Stimulated activated CD8-positive, alpha-beta memory T cell treated with anti-CD3 and anti-CD28 coated beads, Interleukin-15, amount 100 ng/mL, for 48 hours (primary cell): ENCODE measurements around the gene ADAMTS19.
"Not testable (repeated sequence)": the region's sequence is repeated elsewhere in the genome, so short reads cannot be mapped to it uniquely, and the experiment has no call there.

ENCODE experiments used
- DNase-seq, 2 donors: peaks; one replicate each; pipeline ENCODE4 v3.0.0-alpha.2; 2020; ENCODE audit warnings: low read depth in 2 of 2

ADAMTS19 gene

DNA sequence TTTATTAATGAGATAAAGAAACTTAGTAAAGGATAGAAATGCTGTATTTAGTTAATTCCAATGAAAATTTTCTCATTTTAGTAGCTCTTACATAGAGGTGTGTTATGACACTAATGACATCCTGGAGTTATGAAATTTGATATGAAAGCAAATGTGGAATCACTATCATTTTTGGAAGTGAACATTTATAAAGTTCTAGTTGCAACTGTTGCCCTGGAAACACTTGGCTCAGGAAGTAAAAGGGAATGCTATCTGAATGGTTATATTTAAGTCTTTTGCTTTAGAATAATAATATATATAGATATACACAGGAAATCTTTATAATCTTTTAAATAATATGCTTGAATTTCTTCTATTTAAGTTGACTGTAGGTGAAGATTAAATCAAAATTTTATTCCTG is 16.7 kb downstream of the ADAMTS19 start:
- DNase-seq: no peak

DNA sequence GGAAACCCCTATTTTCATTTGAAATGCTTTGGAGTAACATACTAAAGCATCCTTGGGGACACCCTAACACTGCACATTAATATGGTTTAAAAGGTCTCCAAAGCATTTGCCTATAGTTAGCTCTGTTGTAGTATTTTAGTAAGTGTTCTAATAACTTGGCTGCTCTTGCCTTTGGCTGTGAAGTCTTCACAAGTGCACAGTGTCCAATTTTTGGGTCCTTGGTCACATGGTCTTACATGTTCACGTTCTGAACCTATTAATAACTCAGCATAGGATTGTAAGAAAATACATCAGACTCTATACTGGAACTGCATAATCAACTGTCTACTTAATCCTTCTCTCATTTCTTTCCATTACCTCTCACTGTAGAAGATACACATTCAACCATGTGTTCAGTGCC is 17.4 kb downstream of the ADAMTS19 start:
- no peak for DNase-seq

DNA sequence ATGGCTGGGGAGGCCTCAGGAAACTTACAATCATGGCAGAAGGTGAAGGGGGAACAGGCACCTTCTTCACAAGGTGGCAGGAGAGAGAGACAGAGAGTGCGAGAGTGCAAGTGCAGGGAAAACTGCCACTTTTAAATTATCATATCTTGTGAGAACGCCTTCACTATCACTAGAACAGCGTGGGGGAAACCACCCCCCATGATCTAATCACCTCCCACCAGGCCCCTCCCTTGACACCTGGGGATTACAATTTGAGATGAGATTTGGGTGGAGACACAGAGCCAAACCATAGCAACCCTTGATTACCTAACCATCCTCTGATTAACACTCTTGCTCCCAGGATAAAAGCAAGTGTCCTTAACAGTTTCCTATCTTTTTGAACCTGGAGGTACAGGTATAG is 21.1 kb downstream of the ADAMTS19 start:
- DNase-seq: no peak

DNA sequence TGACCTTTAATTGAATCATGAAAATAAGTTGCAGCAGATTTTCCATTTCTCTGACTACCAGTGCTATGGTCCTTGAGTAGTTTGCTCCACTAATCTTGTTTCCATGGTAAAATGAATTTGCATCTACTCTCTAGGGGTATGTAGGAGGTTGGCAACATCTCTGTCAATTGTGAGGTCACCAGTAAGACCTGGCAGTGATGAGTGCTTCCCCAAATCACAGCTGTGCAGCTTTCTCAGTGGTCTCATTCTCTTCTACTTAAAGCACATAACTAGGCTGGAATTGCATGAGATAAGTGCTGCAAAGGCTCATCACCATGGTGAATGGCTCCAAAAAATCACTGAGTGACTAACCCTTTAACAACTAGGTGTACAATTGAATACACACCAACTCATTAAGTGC is 36.3 kb downstream of the ADAMTS19 start:
- DNase-seq: no peak

DNA sequence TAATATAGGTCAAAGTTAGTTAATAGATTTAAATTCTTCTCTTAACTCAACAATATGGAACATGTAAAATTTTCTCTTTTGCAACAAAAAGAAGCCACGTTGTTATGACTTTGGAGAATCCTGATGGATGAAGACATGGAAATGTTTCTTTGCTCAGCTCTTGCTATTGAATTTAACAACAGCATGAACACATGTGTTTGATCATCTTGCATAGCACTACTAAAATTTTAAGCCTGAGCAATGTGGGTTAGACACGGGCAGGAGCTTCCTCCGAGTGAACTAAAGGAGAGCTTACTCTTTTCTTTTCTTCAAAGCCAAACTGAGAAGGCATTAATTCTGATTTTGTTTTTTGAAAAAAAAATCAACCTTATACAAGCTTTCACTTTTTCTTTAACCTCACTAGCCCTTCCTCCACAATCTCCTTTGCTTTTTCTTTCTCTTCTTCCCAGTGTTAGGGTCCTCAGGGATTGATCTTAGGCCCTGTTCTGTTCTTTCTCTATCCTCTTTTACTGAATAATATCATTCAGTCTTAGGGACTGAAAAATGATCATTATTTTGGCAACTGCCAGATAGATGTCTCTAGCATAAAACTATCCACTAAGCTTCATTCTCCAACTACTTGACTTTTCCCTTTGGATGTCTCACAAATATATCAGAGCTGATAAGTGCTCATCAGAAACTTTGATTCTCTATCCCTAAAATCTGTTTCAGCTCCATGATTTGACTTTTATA is 36.9 kb downstream of the ADAMTS19 start:
- DNase-seq: no peak

DNA sequence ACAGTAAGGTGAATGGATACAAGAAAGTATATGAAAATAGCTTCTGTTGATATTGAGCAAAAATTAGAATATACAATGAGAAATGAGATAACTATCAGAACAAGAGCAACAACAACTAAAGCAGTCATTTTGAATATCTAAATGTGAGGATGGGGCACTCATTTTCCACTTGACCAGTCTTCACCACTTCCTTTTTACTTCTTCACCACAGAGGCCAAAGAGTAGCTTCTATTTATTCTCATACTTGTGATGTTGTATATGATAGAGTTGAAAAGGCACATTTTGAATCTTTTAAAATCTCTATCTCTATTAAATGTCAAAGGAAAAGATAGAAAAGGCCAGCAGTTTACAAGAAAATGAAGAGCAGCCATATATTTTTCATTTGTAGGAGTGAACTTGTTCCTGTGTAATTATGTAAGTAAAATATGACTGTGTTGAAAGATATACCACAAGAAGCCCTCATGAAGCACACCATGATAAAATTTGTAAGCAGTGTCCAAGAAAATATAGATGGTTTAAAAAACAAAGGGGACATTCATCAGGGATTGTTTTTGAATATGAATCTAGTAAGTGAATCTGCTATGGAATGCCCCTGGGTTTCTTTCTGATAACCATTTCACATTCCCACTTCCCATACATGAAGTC is 39.2 kb downstream of the ADAMTS19 start:
- DNase-seq: no peak

DNA sequence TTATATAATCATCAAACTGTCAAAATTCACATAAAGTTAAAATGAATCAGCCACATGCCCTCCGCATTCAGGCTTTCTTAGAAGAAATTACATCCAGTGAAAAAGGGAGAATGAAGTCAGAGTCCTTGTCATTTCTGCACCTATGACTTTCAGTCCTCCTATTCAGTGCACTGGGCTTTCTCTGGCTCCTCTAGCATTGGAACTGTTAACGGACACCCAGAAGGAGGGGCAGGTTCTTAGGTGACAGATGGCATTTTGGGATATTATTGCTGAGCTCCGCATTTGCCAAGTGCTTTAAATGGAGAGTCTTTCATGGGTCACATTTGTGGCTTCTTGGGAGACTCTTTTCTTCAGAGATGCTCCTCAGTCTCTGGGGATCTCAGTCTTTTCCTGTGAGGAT is 40.0 kb downstream of the ADAMTS19 start:
- DNase-seq: no peak

DNA sequence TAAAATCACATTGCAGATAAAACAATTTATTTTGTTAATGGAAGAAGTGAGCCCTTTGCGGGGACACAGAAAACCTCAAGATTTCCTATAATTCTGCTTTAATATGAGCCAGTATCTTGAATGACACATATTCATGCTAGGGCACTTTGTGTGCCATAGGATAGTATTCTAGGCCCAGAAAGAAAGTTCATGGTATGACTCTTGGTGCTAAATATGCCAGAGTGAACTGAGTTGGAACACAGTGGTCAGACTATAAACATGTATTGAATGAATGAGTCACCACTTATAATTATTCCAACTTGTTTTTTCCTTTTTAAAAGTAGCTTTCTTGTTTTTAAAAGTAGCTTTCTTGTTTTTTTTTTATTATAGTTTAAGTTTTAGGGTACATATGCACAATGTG is 46.0 kb downstream of the ADAMTS19 start:
- no peak for DNase-seq

DNA sequence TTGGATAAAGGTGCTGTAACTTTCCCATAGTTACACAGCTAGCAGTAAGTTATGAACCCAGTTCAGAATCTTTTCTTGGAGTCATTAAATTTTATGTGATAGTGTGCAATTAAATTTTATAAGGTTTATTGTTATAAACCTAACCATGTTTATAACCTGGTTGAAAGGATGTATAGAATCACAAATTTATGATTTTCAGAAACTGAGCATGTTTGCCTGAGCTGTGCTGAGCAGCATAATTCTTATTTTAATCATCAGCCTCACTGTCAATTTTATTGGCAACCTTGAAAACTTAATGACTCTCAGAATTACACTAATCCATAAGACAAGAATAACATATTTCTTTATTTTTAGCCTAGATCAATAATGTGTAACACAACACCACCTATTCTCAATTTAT is 46.9 kb downstream of the ADAMTS19 start:
- no peak for DNase-seq

DNA sequence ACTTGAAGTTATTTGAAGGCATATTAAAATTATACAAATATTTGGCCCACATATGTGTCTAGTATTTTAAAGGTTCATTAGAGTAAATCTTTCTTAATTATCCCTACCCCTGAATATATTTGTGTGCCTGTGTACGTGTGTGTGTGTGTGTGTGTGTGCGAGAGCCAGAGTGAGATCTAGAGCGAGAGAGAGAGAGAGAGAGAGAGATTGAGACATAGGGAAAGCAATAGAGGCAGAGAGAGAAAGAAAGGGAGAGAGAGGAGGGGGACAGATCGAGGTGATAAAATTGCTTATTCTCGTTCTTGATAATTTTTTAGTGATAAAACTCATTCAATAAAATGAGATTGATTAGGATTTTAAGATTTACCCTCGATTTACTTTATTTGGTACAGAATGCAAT is 47.4 kb downstream of the ADAMTS19 start:
- DNase-seq: no peak

DNA sequence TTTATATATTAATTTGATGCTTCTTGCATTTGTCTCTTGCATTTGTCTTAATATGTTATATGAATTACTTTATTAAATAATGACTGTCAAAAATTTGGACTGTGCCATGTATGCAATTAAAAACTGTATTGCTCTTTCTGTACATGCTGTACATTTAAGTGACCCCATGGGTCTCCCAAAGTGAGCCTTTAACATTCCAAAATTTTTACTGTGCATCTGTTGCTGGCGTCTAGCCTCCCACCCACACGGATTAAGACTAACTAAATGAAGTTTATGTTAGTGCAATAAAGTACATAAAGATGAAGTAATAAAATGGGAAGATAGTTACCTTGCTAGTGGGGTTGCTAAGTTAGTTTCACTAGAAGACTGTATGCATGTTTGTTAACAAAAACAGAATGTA is 48.5 kb downstream of the ADAMTS19 start:
- DNase-seq: no peak

DNA sequence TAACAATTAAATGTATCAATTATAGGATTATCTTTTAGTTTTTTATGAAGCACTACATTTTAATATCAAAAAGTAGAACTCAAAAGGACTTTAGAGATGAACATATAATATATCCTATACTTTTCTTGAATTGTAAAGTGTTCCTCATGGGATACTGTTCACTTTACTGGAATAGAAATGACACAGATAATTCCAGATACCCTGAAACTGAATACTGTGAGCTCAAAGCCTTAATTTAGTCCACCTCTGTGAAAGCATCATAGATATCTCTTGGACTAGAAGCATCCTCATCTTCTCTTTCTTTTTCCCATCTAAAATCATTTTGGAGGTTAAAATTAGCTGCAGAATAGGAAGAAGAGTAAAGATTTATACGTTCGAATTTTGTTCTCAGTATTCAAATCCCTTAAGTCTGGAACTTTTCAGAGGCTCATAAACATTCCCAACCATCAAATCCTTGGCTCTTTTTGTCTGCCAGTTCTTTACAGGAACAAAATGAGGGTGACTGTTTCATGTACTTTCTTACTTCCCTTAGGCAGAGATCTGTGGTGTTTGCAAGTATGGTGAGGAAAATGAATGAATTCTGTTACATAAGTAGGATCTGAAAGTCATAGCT is 49.4 kb downstream of the ADAMTS19 start:
- DNase-seq: no peak

DNA sequence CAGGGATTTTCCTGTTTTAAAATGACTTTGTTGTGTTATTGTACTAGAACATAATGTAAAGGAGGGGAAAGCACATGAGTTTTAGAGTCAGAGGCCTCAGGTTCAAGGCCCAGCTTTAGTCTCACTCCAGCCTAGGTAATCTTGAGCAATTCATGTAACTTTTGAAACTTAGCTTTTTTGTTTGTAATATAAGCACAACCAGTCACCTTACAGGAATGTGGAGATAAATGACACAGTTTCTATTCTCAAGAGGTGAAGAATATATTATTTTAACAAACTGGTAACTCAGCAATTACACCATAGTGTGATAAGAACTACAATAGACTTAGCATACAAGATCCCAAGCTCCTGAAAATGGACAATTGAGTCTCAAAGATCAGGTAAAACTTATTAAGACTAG is 51.2 kb downstream of the ADAMTS19 start:
- DNase-seq: no peak

DNA sequence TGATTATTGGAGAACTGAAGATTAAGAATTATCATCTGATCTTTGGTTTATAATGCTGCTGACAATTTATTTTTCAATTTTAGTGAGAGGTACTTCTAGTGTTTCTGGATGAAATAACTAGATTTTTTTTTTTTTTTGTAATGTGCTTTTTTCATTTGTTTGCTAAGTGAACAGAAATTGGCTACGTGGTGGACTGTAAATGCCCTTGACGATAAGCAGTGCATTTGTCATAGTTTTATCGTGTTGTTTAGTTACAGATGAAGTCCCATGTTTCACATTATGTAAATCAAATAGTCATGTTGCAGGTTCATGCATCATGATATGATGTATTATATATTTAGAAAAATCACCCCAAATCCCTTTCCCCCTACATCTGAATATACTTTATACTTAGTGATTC is 81.0 kb downstream of the ADAMTS19 start:
- no peak for DNase-seq

DNA sequence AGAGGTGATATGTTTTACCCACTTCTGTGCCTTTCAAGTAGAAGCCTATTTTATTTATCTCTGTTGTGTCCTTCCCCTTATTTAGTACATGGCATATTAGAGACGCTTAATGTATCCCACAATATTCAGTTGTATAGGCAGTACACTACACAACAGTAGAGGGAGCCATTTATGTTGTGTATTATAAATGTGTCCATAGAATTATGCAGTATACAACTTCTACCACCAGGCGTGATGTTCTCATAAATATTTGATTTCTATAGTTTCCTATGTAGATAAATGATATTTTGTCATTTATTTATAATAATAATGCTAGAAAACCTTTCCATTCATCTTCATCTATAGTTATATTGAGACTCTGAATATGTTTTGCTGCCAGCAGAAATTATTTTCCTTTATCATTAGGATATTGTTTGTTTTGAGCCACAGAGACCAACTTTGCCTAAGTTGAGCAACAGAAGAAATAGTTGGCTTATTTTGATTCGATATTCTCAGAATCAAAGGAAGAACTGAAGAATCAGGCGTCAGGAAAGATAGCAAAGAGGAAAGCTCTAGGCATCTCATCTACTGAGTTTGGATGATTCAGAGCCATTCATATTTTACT is 81.7 kb downstream of the ADAMTS19 start:
- DNase-seq: no peak

DNA sequence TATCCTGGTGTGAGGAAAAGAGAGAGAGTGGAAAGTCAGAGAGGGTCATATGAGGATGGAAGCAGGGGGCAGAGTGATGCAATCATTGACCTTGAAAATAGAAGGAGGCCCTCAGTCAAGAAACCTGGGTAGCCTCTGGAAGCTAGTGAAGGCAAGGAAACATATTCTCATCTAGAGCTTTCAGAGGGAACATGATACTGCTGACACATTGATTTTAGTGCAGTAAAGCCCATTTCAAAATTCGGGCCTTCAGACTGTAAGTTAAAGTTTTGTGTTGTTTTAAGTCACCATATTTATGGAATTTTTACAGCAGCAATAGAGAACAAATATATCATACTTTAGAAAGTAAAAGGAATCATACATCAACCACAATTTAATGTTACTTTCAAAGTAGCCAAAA is 87.0 kb downstream of the ADAMTS19 start:
- DNase-seq: no peak

DNA sequence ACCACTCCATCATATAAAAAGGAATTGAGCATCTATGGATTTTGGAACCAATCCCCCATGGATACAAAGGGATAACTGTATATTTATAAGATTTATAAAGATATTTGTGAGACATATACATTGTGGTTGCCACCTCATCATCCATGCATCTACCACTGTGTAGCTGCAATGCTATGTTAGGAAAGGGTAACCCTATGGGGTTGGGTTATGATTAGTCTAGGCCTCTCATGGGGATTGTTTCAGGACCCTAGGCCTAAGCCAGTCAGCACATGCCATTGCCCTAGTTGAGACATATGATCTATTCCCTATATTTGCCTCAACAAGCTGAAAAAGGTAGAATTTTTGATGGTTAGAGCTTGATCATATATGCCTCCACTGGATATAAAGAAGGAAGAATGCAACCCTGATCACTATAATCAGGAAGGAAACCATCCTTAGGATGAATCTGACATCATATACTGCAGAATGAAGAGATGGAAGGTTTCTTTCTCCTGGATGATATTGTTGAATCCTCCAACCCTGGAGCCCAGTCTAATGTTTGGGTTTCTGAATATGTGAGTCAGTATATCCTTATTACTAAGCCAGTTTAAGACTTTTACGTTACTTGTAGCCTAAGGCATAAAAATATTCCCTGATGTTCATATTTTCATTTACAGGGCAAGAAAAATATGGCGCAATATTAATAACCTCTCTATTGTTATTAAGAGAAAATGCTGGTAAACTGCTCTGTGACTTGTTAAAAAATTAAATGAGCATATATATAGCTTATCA is 94.2 kb downstream of the ADAMTS19 start:
- DNase-seq: no peak

DNA sequence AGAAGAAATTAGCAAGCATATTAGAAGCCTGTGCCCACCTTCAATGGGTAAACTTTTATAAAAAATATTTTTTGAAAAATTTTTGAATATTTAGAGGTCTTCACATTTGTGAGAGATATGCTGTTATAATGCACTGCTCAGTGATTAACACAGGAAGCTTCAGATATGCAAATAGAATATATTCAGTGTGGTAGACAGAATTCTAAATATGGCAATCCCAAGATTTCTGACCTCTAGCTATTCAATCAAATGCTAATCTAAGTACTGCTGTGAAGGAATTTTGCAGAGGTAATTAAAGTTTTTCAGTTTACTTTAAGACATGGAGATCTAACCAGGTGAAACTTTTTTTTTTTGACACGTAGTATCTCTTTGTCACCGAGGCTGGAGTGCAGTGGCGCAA is 103.5 kb downstream of the ADAMTS19 start:
- no peak for DNase-seq

DNA sequence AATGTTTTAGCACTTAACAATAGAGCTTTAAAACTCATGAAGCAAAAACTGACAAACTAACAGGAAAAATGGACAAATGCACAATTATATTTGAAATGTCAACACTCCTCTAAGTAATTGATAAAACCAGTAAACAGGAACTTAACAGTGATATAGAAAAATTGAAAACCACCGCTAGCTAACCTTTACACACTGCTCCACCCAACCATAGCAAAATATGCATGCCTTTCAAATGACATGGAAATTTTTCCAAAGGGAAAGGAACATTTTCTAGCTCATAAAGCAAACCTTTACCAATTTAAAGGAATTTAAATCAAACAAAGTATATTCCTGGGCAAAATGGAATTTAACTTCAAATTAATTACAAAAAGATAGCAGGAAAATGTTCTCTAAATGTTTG is 109.2 kb downstream of the ADAMTS19 start:
- DNase-seq: no peak

DNA sequence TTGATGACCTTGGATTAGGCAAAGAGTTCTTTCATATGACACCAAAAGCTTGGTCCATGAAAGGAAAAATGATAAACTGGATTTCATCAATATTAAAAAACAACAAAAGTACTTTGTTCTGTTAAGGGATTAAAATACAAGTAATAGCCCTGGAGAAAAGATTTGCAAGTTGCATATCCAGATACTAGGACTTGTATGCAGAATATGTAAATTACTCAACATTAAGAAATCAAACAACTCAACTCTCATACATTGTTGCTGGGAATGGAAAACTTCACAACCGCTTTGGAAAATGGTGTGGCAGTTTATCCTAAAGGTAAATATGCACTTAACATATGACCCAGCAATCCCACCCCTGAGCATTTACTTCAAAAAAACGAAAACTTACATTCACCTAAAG is 112.0 kb downstream of the ADAMTS19 start:
- DNase-seq: no peak

DNA sequence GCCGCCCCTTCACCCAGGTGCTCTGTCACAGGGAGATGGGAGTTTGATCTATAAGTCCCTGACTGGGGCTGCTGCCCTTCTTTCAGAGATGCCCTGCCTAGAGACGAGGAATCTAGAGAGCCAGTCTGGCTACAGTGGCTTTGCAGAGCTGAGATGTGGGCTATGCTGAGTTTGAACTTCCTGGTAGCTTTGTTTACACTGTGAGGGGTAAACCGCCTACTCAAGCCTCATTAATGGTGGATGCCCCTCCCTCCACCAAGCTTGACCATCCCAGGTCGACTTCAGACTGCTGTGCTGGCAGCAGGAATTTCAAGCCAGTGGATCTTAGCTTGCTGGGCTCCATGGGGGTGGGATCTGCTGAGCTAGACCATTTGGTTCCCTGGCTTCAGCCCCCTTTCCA is 124.4 kb downstream of the ADAMTS19 start:
- DNase-seq: not testable (repeated sequence)

DNA sequence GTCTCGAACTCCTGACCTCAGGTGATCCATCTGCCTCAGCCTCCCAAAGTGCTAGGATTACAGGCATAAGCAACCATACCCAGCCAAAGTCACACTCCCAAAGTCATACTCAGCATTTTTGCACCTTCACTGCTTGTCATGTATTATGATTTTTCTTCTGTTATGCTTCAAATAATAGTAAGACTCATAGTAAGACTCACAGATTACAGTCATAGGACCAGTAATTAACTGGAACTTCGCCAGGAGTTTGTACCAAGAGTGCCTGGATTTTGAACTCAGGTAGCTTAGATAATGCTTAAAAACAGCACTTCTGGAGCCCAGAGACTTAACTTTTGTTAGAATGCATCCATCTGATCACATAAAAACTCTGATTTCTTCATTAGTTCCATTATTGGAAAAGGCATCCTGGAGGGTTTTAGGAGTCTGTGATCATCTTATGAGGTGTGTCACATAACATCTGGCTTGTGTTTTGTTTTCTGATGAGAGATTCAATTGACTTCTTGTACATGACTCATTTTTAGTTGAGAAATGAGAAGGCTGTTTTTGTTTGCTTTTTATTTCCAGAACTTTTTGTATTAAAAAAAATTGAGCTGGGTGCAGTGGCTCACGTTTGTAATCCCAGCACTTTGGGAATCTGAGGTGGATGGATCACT is 131.5 kb downstream of the ADAMTS19 start:
- no peak for DNase-seq
